Brain microvascular endothelial cell (primary cell): ENCODE measurements around the gene TMPRSS12.

Experiments used
- DNase-seq: peaks from one replicate; pipeline ENCODE4 v3.0.0-alpha.2; 2020
- H3K27ac ChIP-seq: fragments of 250-450 bp; sonication (Bioruptor Pico); 2 replicates; pipeline ENCODE4 v1.5.1; 2020; ENCODE audit warnings: mild to moderate bottlenecking, moderate library complexity
- H3K27me3 ChIP-seq: fragments of 250-450 bp; sonication (Bioruptor Pico); replicated peaks from 2 replicates; pipeline ENCODE4 v1.5.1; 2020; ENCODE audit warnings: mild to moderate bottlenecking
- H3K36me3 ChIP-seq: fragments of 250-450 bp; sonication (Bioruptor Pico); replicated peaks from 2 replicates; pipeline ENCODE4 v1.5.1; 2020; ENCODE audit warnings: mild to moderate bottlenecking
- H3K4me3 ChIP-seq: 2 replicates; pipeline ENCODE4 v1.5.1; 2011; ENCODE audit warnings: low read depth, mild to moderate bottlenecking, control low read depth, low read length, moderate library complexity
- CTCF ChIP-seq: IDR thresholded peaks from 2 replicates; pipeline ENCODE4 v1.5.1; 2011; ENCODE audit warnings: low read depth, mild to moderate bottlenecking, moderate library complexity, low read length, control low read depth, inconsistent platforms; ENCODE audit errors: missing control alignments
- in situ Hi-C: cut with HindIII; loops from 2 replicates; pipeline ENCODE4 v1.10.0; 2017; ENCODE audit warnings: low sequenced_read_pairs, low pct_ligation_motif_present

TMPRSS12 gene

GRCh38 chr12:50913224-50913623 lies 70.5 kb downstream of the TMPRSS12 start:
- no peaks in the 10 kb centered on the region for H3K27me3 ChIP-seq
- TF ChIP-seq CTCF: no peak
- H3K36me3 ChIP-seq: no peaks in the 10 kb centered on the region
- no peak overlapping the region for H3K27ac ChIP-seq
- no peak overlapping the region for H3K4me3 ChIP-seq
- no peak for DNase-seq
- in situ Hi-C loops: no loop called here

- in situ Hi-C loops: no loop called here
- Histone ChIP-seq H3K36me3 (no peaks in the 10 kb centered on the region), H3K27ac (no peak overlapping the region), H3K27me3 (no peaks in the 10 kb centered on the region), H3K4me3 (no peak overlapping the region)
- DNase-seq: no peak
- no peak for TF ChIP-seq CTCF
Measured at GRCh38 chr12:50914872-50915484, 72.3 kb downstream of the TMPRSS12 start.

- in situ Hi-C loops: no loop called here
- H3K4me3 ChIP-seq: no peak overlapping the region
- DNase-seq: no peak
- H3K36me3 ChIP-seq: no peaks in the 10 kb centered on the region
- H3K27me3 ChIP-seq: no peaks in the 10 kb centered on the region
- H3K27ac ChIP-seq: no peak overlapping the region
- TF ChIP-seq CTCF: no peak
Measured at GRCh38 chr12:50916292-50916691, 73.6 kb downstream of the TMPRSS12 start.

- H3K4me3 ChIP-seq: no peak overlapping the region
- no peak for DNase-seq
- TF ChIP-seq CTCF: no peak
- H3K27ac ChIP-seq: no peak overlapping the region
- in situ Hi-C loops: no loop called here
- no peaks in the 10 kb centered on the region for H3K27me3 ChIP-seq
- H3K36me3 ChIP-seq: no peaks in the 10 kb centered on the region
Measured at GRCh38 chr12:50918584-50919316, 76.0 kb downstream of the TMPRSS12 start.

- no peak for TF ChIP-seq CTCF
- Histone ChIP-seq H3K36me3 (no peaks in the 10 kb centered on the region), H3K4me3 (no peak overlapping the region), H3K27ac (no peak overlapping the region), H3K27me3 (no peaks in the 10 kb centered on the region)
- DNase-seq: no peak
- in situ Hi-C loops: no loop called here
Measured at GRCh38 chr12:50922820-50923219, 80.1 kb downstream of the TMPRSS12 start.
